NCI-H2107 treated with DMSO at 0.1 percent for 48 hours (cell line): ENCODE data around the gene HIVEP1.

Source experiments
- DNase-seq: peaks from one replicate; lab custom pipeline; 2025; ENCODE audit not compliant: unreplicated experiment; lab: John Stamatoyannopoulos, UW

Gene HIVEP1

DNA sequence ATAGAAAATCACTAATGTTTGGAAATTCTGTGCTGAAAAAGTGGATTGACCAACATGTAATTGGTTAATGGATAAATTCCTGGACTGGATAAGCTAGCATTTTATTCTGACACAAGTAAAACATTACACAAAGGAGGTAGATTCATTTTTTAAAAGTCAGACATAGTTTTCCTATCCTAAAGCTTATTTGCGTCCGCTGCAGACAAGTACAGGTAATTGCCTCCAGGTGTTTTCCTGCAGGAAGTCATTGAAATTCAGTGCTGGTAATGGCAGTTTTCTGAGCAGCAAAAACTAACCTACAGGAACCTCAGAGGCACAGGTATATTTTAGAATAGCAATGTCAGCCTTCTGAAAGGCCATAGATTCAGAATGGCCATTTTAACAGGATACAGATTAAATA, 20.0 kb upstream of the HIVEP1 start:
- DNase-seq = no peak

- no peak for DNase-seq
These were observed 17.1 kb upstream of the HIVEP1 start for GRCh38 chr6:11994875-11995461.

DNA sequence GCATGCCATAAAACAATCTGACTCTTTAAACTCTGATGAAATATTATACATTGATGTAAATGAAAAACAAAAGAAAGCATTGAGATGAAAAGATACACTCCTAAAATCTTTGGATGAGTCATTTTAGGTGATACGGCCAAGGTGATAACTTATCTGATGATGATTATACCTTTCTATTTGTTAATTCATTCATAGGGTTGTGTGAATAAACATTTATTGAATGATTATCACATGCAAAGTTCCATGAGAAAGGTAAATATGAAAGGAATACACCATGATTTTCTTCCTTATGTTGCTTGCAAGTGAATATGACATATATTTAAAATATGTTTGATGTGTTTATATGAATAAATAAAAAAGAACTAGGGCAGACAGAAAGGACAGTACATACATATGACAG, 15.4 kb upstream of the HIVEP1 start:
- DNase-seq = no peak

- no peak for DNase-seq
These were observed 12.9 kb upstream of the HIVEP1 start for GRCh38 chr6:11999246-11999645.

- no peak for DNase-seq
These were observed 11.9 kb upstream of the HIVEP1 start for GRCh38 chr6:12000174-12000573.

DNA sequence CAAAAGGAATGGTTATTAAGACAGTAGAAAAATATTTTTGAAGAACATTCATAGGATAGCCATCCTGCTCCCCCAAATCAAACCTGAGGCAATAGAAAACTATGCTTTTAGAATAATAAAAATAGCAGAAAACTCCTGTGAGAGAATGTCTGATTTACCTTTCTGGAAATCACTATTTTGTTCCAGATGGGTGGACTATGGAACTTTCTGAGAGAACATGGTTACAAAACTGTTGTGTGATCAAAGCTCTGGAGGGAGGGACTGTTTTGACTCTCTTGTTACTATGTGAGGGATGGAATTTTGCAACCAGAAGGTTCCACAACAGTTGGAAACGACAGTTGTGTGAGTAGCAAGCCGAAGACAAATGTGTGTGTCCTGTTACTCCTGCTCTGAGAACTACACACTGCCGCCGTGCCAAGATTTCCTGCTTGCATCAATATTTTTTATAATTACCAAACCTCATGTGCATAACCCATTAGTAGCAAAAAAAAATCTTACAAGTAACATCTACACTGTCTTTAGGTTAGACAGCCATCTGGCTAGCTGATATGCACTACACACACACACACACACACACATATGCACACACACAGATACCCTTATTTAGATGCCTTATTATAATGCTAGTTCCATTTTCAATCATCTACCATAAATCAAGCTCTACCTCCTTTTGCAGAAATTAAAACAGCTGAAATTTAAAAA, 11.0 kb upstream of the HIVEP1 start:
- DNase-seq = no peak

DNA sequence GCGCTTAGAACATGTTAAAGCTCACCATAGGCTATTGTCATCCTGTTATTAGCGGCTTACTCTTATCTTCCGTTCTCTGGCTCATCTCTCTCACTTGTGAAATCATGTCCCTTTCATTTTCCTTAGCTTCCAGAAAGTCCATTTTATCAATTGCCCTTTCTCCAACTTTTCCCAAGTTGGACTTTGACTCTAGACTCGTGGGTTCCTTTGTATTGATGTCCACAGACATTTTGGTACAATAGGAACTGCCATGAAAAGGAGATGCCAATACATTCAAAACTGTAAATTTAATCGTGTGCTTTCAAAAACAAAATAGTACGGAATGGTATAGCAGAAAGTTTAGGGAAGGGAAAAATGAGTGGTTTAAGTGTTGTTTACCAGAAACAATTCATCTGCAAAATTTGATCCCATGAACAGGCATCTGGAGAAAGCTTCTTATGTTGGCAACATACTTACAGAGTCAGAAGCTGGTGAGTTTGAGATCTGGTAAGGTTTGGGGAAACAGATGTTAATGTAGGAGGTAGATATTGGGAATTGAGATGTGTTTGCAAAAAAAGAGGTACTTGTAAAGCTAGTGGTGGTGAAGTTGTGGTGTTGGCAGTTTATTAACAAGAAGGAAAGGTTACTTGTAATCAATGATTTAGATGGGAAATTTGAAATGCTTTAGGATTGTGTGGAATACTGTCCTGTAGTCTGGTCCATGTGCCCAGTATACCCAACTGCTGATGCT, 10.2 kb upstream of the HIVEP1 start:
- DNase-seq = no peak

GRCh38 chr6:12007473-12007872, 4.6 kb upstream of the HIVEP1 start:
- DNase-seq = no peak

GRCh38 chr6:12007887-12008286, 4.2 kb upstream of the HIVEP1 start:
- no peak for DNase-seq

DNA sequence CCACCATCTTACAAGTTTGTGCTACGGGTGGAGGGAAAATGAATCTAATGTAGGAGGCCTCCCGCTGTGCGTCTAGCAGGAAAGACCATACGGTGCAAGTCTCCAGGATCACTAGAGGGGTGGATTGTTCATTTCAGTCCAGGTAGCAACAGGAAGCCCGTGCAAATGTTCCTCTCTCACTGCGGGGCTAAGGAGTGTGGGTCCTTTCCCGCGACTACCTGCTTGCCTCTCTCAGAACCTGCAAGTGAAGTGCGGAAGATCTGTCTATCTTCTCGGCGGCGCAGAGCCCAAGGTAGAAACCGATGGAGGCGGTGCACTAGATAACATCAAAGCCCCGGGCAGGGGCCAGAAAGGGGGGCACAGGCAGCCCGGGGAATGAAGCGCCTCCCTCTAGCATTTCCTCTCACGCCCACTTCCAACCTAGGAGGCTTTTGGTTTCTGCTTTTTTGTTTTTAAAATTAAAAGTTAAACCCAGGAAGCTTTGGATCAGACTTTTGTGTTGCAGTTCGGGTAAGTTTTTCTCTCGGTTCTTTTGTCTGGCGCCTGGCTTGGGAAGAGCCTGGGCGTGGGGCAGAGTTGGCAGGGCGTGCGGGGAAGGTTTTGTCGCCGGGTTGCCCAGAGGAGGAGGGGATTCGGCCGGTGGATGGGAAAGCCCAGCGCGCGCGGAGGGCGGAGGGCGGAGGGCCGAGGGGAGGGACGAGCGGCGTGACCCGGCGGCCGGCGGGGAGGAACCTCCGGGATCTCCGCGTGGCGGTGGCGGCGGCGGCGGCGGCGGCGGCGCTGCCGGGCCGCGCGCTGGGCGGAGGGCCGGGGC, 3.5 kb upstream of the HIVEP1 start:
- DNase-seq = peak; percentile 43

DNA sequence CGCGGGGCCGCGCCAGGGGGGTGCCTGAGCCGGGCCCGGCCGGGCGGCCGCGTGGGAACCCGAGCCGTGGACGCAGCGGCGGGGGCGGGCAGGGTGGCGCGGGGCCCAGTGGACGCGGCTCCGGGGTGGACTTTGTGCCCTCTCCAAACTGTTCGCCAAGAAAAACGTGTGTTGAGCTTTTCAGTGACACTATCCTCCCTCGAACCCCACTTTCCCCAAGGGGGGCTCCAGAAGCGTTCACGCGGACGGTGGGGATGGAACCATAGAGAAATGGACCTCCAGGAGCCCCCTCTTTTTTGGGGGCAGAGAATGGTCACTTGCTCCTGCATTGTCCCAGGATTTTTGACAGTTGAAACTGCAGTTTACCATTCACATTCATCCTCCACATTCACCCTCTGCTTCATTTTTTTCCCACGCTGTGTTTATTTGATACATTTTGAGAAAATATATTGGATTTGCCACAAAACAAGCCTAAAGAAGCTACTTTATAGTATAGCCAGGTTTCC, 2.9 kb upstream of the HIVEP1 start:
- no peak for DNase-seq

- DNase-seq = no peak
These were observed 2.1 kb upstream of the HIVEP1 start for GRCh38 chr6:12009876-12010634.

GRCh38 chr6:12010635-12011275, 1.4 kb upstream of the HIVEP1 start:
- DNase-seq = no peak

DNA sequence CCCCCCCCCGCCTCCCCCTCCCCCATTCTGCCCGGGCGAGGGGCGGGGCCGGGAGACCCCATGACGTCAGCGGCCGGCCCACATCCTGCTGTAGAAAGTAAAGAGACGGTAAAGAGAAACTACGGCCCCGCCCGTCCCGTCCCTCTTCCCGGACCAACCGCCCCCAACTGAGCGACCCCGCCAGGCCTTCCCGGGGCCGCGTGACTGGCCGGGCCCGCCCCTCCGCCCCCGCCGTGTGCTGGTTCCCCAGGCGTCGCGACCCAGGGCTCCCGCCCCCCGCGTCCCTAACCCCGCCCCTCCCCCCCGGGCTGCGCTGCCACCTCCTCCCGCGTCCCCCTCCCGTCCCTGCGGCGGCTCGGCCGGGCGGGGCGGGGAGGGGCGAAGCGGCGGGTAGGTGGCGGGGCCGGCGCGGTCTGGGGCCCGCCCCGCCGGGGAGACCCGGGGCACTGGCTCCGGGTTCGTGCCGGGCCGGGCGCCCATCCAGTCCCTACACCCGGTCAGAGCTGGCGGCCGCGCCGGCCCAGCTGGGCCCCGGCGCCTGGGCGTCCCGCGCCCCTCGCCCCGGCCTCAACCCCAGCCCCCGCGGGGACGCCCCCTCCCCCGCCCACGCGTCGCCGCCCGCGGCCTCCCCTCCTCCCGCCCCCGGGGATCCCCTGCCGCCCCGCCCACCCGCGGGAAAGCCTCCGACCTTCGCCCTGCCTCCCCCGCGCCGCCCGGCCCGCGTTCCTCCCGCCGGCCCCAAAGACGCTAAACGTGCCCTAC, 655 bp upstream of the HIVEP1 start:
- peak; percentile 51 for DNase-seq

DNA sequence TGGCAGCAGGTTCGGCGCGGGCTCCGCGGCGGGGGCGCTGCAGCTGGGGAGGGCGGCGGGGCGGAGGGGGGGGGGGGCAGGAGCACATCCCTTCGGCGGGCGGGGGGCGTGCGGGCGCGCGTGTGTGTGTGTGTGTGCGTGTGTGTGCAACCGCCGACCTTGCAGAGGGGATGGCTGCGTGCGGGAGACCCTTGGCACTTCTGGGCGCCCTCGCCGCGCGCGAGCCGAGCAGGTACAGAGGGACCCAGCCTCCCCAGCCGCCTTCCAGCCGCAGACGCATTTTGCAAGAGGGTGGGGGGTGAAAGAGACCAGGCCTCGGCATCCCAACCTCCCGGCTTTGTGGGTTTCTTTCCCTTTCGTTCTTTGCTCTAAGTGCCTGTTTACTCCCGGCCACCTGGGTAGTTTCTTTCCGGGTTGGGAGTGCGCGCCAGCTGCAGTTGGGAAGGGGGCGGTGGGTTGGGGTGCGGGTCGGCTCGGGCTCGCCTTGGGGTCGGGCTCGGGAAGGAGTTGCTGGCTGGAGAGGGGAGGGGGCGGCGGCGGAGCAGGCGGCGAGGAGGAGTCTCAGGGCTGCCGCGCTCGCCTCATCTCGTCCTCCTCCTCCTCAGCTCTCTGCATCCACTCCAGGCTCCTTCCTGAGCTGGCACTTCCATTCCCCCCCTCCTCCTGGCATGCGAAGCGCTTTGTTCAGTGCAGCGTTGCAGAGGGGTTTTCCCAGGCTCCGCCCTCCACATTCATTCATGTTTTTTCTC, 620 bp downstream of the HIVEP1 start:
- DNase-seq = peak; percentile 30

DNA sequence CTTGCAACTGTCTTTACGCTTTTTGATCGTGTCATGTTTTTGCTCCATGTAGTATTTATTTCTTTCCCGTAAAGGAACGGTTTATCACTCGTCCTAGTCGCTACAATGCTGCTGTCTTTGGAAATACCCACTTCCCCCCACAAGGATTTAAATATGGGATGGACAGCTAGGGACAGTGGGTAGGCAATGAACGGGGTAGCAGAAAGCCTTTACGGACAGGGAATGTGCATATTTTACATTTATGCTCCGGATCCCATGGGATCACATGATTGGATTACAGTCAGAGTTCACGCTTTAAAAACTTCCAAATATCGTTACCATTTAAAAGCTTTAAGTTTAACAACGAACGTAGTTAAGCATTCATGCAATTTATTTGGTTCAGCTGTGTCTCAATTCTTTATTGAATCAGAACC, 1.2 kb downstream of the HIVEP1 start:
- no peak for DNase-seq

DNA sequence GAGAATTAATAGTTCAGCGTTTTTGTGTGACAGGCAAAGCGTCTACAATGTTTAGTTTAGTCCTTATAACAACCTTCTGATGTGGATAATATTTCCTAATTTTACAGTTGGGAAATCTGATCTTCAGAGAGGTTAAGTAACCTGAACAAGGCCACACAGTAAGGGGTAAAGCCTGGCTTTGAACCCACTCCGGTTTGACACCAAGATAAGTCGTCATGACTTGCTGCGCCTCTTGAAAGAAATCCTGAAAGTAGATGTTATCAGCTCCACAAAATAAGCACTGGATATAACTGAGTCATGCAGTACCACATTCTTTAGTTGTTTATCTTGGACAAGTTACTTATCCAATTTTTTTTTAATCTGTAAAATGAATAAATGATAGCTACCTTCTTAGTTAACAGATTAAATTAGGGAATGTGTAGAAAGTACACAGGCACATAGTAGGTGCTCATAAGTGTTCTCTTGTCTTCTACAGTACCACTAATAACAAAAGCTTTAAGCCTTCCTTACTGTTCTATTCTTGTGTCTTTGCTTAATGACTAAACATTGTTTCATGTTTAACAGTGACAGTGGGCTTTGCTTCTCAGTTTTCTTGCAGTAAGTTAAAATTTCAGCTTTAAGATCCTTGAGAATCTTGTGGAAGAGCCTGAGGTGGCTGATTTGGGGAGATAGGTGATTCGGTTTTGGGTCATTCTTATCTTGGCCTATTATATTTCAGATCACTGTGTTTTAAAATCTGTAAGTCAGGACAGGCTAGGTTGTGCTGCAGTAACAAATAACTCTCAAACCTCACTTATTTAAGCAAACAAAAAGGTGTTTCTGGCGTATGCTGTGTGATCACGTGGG, 2.1 kb downstream of the HIVEP1 start:
- no peak for DNase-seq

DNA sequence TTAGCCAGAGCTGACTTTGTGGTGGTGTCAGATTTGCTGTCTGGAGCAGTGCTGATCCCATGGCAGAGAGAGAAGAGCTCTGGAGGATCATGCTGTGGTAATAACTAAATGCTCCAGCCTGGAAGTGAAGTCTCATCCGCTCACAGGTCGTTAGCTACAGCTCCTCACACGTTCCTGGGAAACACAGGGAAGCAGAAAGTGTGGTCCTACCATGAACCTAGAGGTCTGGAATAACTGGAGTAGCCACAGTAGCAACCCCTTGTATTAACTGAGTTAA, 2.7 kb downstream of the HIVEP1 start:
- no peak for DNase-seq
